Neural cell (in vitro differentiated cells): ENCODE measurements around the gene SUMF1. TPM values are rescaled to one million over a fixed set of nuclear protein-coding genes. Genes with fewer than 3 reads are reported as not detected.

ENCODE experiments used
- H2AFZ ChIP-seq: fragments of 200-600, 300-800 bp; sonication (generic), shearing (Covaris generic); 2 replicates; pipeline ENCODE4 v1.6.0; 2014; ENCODE audit warnings: low read depth, mild to moderate bottlenecking, antibody characterized with exemption, low read length, moderate library complexity
- H3F3A ChIP-seq: fragments of 200-600 bp; shearing (Covaris generic); 2 replicates; pipeline ENCODE4 v1.6.1; 2016; ENCODE audit warnings: mild to moderate bottlenecking, moderate library complexity, mixed read lengths, antibody characterized with exemption, low read length; ENCODE audit not compliant: insufficient read depth, poor library complexity, severe bottlenecking
- H3K27ac ChIP-seq: fragments of 200-600, 300-800 bp; sonication (generic), shearing (Covaris generic); 2 replicates; pipeline ENCODE4 v1.5.1; 2014; ENCODE audit warnings: mild to moderate bottlenecking, low read length, moderate library complexity
- H3K27me3 ChIP-seq: fragments of 300-800, 200-600 bp; sonication (generic), shearing (Covaris generic); 2 replicates; pipeline ENCODE4 v1.6.0; 2014; ENCODE audit warnings: mild to moderate bottlenecking, low read depth, low read length, moderate library complexity; ENCODE audit not compliant: insufficient read depth
- H3K36me3 ChIP-seq: fragments of 300-800, 200-600 bp; sonication (generic), shearing (Covaris generic); 2 replicates; pipeline ENCODE4 v1.5.1; 2014; ENCODE audit warnings: mild to moderate bottlenecking, antibody characterized with exemption, low read length, moderate library complexity; ENCODE audit not compliant: insufficient read depth
- H3K4me2 ChIP-seq: fragments of 300-800, 200-600 bp; sonication (generic), shearing (Covaris generic); 2 replicates; pipeline ENCODE4 v1.6.0; 2014; ENCODE audit warnings: mild to moderate bottlenecking, low read length
- H3K4me3 ChIP-seq: fragments of 300-800, 200-600 bp; sonication (generic), shearing (Covaris generic); 2 replicates; pipeline ENCODE4 v1.5.1; 2014; ENCODE audit warnings: mild to moderate bottlenecking, low read length, moderate library complexity
- H3K79me2 ChIP-seq: fragments of 200-600 bp; shearing (Covaris generic); replicated peaks from 2 replicates; pipeline ENCODE4 v1.6.0; 2014; ENCODE audit warnings: mild to moderate bottlenecking, low read length, moderate library complexity; ENCODE audit not compliant: insufficient read depth
- H3K9ac ChIP-seq: fragments of 300-800, 200-600 bp; sonication (generic), shearing (Covaris generic); 2 replicates; pipeline ENCODE4 v1.6.1; 2016; ENCODE audit warnings: mild to moderate bottlenecking, low read length, mixed read lengths
- H3K9me2 ChIP-seq: fragments of 200-600 bp; shearing (Covaris generic); 2 replicates; pipeline ENCODE4 v1.6.1; 2016; ENCODE audit warnings: mild to moderate bottlenecking, low read length, mixed read lengths; ENCODE audit not compliant: insufficient read depth
- H3K9me3 ChIP-seq: fragments of 200-600, 300-800 bp; sonication (generic), shearing (Covaris generic); 2 replicates; pipeline ENCODE4 v1.6.1; 2016; ENCODE audit warnings: mild to moderate bottlenecking, mixed run types, low read length, moderate library complexity, mixed read lengths
- H4K20me1 ChIP-seq: fragments of 200-600 bp; shearing (Covaris generic); 2 replicates; pipeline ENCODE4 v1.6.1; 2016; ENCODE audit warnings: mild to moderate bottlenecking, mixed run types; ENCODE audit not compliant: insufficient read depth
- EP300 ChIP-seq: fragments of 450-650 bp; conservative IDR thresholded peaks from 2 replicates; pipeline ENCODE4 v1.6.1; 2014; ENCODE audit warnings: antibody characterized with exemption, mild to moderate bottlenecking, moderate library complexity; ENCODE audit not compliant: poor library complexity, severe bottlenecking
- EZH2 ChIP-seq: fragments of 200-600, 300-800 bp; shearing (Covaris generic), sonication (generic); IDR thresholded peaks from 2 replicates; pipeline ENCODE4 v1.6.1; 2014; ENCODE audit warnings: antibody characterized with exemption, low read length, borderline replicate concordance, mild to moderate bottlenecking; ENCODE audit not compliant: insufficient read depth, poor library complexity, severe bottlenecking
- MXI1 ChIP-seq: fragments of 450-650 bp; conservative IDR thresholded peaks from 2 replicates; pipeline ENCODE4 v1.6.1; 2014; ENCODE audit warnings: antibody characterized with exemption, mild to moderate bottlenecking; ENCODE audit not compliant: poor library complexity, severe bottlenecking
- POLR2AphosphoS5 ChIP-seq: IDR thresholded peaks from 2 replicates; pipeline ENCODE4 v1.6.1; 2012
- RAD21 ChIP-seq: fragments of 450-650 bp; conservative IDR thresholded peaks from 2 replicates; pipeline ENCODE4 v1.6.1; 2014; ENCODE audit warnings: antibody characterized with exemption, mild to moderate bottlenecking, moderate library complexity
- SMC3 ChIP-seq: fragments of 450-650 bp; conservative IDR thresholded peaks from 2 replicates; pipeline ENCODE4 v1.6.1; 2014; ENCODE audit warnings: antibody characterized with exemption, mild to moderate bottlenecking, moderate library complexity; ENCODE audit not compliant: poor library complexity
- TAF1 ChIP-seq: IDR thresholded peaks from 2 replicates; pipeline ENCODE4 v1.6.1; 2012; ENCODE audit warnings: low read depth
- polyA plus RNA-seq: library from polyadenylated mRNA; depleted of rRNA; stranded (reverse); fragments of >200 nt; gene quantifications from 2 replicates; pipeline ENCODE4 v1.2.3, GENCODE V29; 2014
- TF ChIP-seq, protein P1 (sequence below): fragments of 450-650 bp; IDR thresholded peaks from 2 replicates; pipeline ENCODE4 v1.5.1; 2014; ENCODE audit warnings: antibody characterized with exemption, mild to moderate bottlenecking, moderate library complexity; ENCODE audit not compliant: poor library complexity, severe bottlenecking
- TF ChIP-seq, protein P2 (sequence below): IDR thresholded peaks from 2 replicates; pipeline ENCODE4 v1.6.1; 2012; ENCODE audit warnings: borderline replicate concordance

SUMF1 gene
- polyA plus RNA-seq, 1 donor from 2014 or later, result 3.6 TPM

DNA sequence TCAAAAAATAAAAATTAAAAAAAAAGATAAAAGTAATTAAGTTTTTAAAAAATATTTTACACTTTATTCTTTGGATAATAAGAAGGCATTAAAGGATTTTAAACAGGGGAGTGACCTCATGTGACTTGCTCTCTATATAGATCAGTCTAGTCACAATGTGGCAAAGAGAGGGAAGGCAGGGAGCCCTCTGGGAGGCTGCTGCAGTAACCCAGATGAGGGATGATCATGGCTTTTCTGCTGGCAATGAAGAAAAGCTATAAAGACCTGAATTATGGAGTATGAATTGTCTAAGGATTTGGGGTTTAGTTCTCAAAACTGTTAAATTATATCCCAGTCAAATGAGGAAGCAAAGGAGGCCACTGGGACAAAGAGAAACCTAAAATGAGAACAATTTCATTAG, 58.1 kb downstream of the SUMF1 start:
- Histone ChIP-seq H3K4me3 (no peak overlapping the region), H3K9me2 (no peaks in the 10 kb centered on the region), H3K9me3 (no peaks in the 10 kb centered on the region), H3K36me3 (peaks cover 5% of the 10 kb centered on the region), H3K9ac (no peak overlapping the region), H3K4me2 (no peak overlapping the region), H3F3A (no peaks in the 10 kb centered on the region), H2AFZ (no peak overlapping the region), H3K27me3 (no peaks in the 10 kb centered on the region), H3K27ac (no peak overlapping the region), H3K79me2 (no peaks in the 10 kb centered on the region), H4K20me1 (no peaks in the 10 kb centered on the region)
- TF ChIP-seq MXI1, result no peak
- TF ChIP-seq EZH2, result no peak
- TF ChIP-seq RAD21, result no peak
- no peak for TF ChIP-seq TAF1
- TF ChIP-seq SMC3, result no peak
- TF ChIP-seq, protein P1, sequence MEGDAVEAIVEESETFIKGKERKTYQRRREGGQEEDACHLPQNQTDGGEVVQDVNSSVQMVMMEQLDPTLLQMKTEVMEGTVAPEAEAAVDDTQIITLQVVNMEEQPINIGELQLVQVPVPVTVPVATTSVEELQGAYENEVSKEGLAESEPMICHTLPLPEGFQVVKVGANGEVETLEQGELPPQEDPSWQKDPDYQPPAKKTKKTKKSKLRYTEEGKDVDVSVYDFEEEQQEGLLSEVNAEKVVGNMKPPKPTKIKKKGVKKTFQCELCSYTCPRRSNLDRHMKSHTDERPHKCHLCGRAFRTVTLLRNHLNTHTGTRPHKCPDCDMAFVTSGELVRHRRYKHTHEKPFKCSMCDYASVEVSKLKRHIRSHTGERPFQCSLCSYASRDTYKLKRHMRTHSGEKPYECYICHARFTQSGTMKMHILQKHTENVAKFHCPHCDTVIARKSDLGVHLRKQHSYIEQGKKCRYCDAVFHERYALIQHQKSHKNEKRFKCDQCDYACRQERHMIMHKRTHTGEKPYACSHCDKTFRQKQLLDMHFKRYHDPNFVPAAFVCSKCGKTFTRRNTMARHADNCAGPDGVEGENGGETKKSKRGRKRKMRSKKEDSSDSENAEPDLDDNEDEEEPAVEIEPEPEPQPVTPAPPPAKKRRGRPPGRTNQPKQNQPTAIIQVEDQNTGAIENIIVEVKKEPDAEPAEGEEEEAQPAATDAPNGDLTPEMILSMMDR, result no peak
- TF ChIP-seq, protein P2, sequence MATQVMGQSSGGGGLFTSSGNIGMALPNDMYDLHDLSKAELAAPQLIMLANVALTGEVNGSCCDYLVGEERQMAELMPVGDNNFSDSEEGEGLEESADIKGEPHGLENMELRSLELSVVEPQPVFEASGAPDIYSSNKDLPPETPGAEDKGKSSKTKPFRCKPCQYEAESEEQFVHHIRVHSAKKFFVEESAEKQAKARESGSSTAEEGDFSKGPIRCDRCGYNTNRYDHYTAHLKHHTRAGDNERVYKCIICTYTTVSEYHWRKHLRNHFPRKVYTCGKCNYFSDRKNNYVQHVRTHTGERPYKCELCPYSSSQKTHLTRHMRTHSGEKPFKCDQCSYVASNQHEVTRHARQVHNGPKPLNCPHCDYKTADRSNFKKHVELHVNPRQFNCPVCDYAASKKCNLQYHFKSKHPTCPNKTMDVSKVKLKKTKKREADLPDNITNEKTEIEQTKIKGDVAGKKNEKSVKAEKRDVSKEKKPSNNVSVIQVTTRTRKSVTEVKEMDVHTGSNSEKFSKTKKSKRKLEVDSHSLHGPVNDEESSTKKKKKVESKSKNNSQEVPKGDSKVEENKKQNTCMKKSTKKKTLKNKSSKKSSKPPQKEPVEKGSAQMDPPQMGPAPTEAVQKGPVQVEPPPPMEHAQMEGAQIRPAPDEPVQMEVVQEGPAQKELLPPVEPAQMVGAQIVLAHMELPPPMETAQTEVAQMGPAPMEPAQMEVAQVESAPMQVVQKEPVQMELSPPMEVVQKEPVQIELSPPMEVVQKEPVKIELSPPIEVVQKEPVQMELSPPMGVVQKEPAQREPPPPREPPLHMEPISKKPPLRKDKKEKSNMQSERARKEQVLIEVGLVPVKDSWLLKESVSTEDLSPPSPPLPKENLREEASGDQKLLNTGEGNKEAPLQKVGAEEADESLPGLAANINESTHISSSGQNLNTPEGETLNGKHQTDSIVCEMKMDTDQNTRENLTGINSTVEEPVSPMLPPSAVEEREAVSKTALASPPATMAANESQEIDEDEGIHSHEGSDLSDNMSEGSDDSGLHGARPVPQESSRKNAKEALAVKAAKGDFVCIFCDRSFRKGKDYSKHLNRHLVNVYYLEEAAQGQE, result no peak
- no peak for TF ChIP-seq EP300
- TF ChIP-seq POLR2AphosphoS5, result no peak

DNA sequence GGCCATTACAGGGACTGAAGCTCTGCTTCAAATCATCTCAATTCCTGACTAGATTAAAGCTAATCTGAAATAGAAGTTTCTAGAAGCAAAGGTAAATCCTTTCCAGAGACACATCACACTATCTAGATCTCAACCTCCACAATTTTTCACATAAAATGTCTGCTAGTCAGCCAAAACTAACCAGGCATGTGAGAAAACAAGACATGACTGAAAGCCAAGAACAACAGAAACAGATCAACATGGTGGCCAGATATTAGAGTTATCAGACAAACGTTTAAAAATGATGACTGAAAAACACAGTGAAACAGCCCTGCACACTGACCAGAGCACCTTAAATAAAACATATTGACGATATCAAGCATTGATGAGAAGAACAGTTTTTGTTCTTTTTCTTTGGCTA, 59.1 kb downstream of the SUMF1 start:
- TF ChIP-seq RAD21, result no peak
- TF ChIP-seq, protein P2, result no peak
- TF ChIP-seq TAF1, result no peak
- TF ChIP-seq, protein P1, result no peak
- TF ChIP-seq EZH2, result no peak
- TF ChIP-seq SMC3, result no peak
- TF ChIP-seq POLR2AphosphoS5, result no peak
- TF ChIP-seq MXI1, result no peak
- TF ChIP-seq EP300, result no peak
- Histone ChIP-seq H3K4me3 (no peak overlapping the region), H2AFZ (no peak overlapping the region), H3F3A (no peaks in the 10 kb centered on the region), H3K9me2 (no peaks in the 10 kb centered on the region), H3K4me2 (no peak overlapping the region), H3K36me3 (peaks cover 5% of the 10 kb centered on the region), H4K20me1 (no peaks in the 10 kb centered on the region), H3K27ac (no peak overlapping the region), H3K79me2 (no peaks in the 10 kb centered on the region), H3K9ac (no peak overlapping the region), H3K27me3 (no peaks in the 10 kb centered on the region), H3K9me3 (no peaks in the 10 kb centered on the region)
